ENCODE results near the gene SLC39A13.
A peak's percentile ranks its signal among the peaks of the same experiment; 100 is the strongest.

Gene SLC39A13

DNA sequence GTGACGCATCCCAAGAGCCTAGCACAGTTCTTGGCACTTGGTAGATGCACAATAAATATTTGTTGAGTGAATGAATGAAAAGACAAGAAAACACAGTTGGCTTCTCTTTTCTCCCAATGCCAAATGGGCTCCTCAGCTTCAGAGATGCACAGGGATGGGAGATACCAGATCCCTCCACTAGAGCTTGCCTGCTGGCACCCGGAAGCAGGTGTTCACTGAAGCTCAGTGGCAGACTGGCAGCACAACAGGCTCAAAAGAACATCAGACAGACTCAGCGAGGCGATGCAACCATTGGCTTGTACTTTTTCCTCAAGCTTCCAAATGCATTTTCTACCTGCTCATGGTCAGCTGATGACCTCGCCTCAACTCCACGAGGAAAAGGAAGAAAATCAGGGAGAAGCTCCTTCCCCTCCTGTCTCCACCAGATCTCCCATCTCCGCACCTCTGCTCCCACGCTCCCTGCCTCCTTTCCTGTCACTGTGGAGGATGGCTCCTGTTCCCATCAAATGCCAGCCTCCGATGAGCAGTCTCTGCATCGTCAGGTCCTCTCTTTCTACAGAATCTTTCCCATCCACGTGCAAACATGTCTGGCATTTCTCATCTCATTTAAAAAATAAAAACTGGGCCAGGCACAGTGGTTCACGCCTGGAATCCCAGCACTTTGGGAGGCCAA, 34.8 kb downstream of the SLC39A13 start:
- no peak overlapping the region for H3K9ac ChIP-seq (ENCODE audit: low read depth, low read length)
- no peak overlapping the region for H3K4me3 ChIP-seq (ENCODE audit: low read depth in 1 of 2, low read length in 2 of 2)
- peak; percentile 35 for DNase-seq
- H4K20me1 ChIP-seq (ENCODE audit: insufficient read depth, low read length) = no peaks in the 10 kb centered on the region
- TF ChIP-seq EZH2 (IDR thresholded peaks at IDR 0.05; ENCODE audit: borderline replicate concordance, low read depth, low read length, severe bottlenecking) = no peak
- TF ChIP-seq, protein P1, sequence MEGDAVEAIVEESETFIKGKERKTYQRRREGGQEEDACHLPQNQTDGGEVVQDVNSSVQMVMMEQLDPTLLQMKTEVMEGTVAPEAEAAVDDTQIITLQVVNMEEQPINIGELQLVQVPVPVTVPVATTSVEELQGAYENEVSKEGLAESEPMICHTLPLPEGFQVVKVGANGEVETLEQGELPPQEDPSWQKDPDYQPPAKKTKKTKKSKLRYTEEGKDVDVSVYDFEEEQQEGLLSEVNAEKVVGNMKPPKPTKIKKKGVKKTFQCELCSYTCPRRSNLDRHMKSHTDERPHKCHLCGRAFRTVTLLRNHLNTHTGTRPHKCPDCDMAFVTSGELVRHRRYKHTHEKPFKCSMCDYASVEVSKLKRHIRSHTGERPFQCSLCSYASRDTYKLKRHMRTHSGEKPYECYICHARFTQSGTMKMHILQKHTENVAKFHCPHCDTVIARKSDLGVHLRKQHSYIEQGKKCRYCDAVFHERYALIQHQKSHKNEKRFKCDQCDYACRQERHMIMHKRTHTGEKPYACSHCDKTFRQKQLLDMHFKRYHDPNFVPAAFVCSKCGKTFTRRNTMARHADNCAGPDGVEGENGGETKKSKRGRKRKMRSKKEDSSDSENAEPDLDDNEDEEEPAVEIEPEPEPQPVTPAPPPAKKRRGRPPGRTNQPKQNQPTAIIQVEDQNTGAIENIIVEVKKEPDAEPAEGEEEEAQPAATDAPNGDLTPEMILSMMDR (IDR thresholded peaks at IDR 0.05; ENCODE audit: borderline replicate concordance, extremely low read depth, low read length, poor library complexity, severe bottlenecking) = peak; percentile 33
- no peak overlapping the region for H3K4me2 ChIP-seq (ENCODE audit: insufficient read depth, low read length)
- no peak overlapping the region for H3K27ac ChIP-seq (ENCODE audit: low read length)
- no peaks in the 10 kb centered on the region for H3K9me3 ChIP-seq (ENCODE audit: insufficient read depth, low read length, severe bottlenecking)
- H3K36me3 ChIP-seq (ENCODE audit: insufficient read depth, low read length) = no peaks in the 10 kb centered on the region
- no peaks in the 10 kb centered on the region for H3K4me1 ChIP-seq (ENCODE audit: insufficient read depth, low read length)
- H2AFZ ChIP-seq (ENCODE audit: low read depth, low read length) = 0 out of 2 replicates have a peak overlapping the region, but pooled peaks have one; percentile 13
- peak; percentile 80 for ATAC-seq (ENCODE audit: insufficient read depth, low read depth)
- H3K27me3 ChIP-seq (ENCODE audit: insufficient read depth, low read length, poor library complexity) = no peaks in the 10 kb centered on the region
- H3K79me2 ChIP-seq (ENCODE audit: insufficient read depth, low read length) = no peaks in the 10 kb centered on the region

DNA sequence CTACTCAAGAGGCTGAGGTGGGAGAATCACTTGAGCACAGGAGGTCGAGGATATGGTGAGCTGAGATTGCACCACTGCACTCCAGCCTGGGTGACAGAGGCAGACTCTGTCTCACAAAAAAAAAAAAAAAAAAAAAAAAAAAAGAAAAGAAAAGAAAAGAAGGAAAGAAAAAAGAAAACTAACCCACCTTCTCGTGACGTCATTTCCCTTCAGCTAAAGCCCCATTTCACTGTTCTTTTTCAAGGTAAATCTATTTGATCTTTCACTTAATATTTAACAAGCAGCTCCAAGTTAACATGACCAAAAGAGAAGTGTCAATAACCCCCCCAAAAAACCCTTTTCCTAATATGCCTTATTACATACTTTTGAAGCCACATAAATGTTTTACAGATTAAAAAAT, 35.4 kb downstream of the SLC39A13 start:
- DNase-seq = no peak

DNA sequence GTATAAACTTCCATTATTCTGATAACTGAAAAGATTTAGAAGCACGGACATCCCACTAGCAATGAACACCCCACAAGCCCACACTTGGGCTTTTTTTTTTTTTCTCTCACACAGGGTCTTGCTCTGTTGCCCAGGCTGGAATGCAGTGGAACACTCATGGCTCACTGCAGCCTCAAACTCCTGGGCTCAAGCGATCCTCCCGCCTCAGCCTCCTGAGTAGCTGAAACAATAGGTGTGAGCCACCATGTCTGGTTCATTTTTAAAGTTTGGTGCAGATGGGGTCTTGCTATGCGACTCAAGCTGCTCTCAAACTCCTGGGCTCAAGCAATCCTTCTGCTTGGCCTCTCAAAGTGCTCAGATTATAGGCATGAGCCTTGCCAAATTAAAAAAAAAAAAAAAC, 37.5 kb downstream of the SLC39A13 start:
- no peak overlapping the region for H3K4me3 ChIP-seq (ENCODE audit: low read depth in 1 of 2, low read length in 2 of 2)
- H2AFZ ChIP-seq (ENCODE audit: low read depth, low read length) = no peak overlapping the region
- H3K9ac ChIP-seq (ENCODE audit: low read depth, low read length) = no peak overlapping the region
- H3K4me2 ChIP-seq (ENCODE audit: insufficient read depth, low read length) = no peak overlapping the region
- TF ChIP-seq EZH2 (IDR thresholded peaks at IDR 0.05; ENCODE audit: borderline replicate concordance, low read depth, low read length, severe bottlenecking) = no peak
- TF ChIP-seq, protein P1 (IDR thresholded peaks at IDR 0.05; ENCODE audit: borderline replicate concordance, extremely low read depth, low read length, poor library complexity, severe bottlenecking) = no peak
- no peak overlapping the region for H3K27ac ChIP-seq (ENCODE audit: low read length)
- H3K36me3 ChIP-seq (ENCODE audit: insufficient read depth, low read length) = no peaks in the 10 kb centered on the region
- no peaks in the 10 kb centered on the region for H3K9me3 ChIP-seq (ENCODE audit: insufficient read depth, low read length, severe bottlenecking)
- no peak for DNase-seq
- H3K79me2 ChIP-seq (ENCODE audit: insufficient read depth, low read length) = no peaks in the 10 kb centered on the region
- H4K20me1 ChIP-seq (ENCODE audit: insufficient read depth, low read length) = no peaks in the 10 kb centered on the region
- no peaks in the 10 kb centered on the region for H3K4me1 ChIP-seq (ENCODE audit: insufficient read depth, low read length)
- no peaks in the 10 kb centered on the region for H3K27me3 ChIP-seq (ENCODE audit: insufficient read depth, low read length, poor library complexity)
- ATAC-seq (ENCODE audit: insufficient read depth, low read depth) = no peak

More for the DNA sequence above, 35.4 kb downstream of the SLC39A13 start:
- no peak for TF ChIP-seq EZH2 (IDR thresholded peaks at IDR 0.05; ENCODE audit: borderline replicate concordance, low read depth, low read length, severe bottlenecking)
- TF ChIP-seq, protein P1 (IDR thresholded peaks at IDR 0.05; ENCODE audit: borderline replicate concordance, extremely low read depth, low read length, poor library complexity, severe bottlenecking) = no peak
- Histone ChIP-seq H2AFZ (ENCODE audit: low read depth, low read length) (no peak overlapping the region), H3K27me3 (ENCODE audit: insufficient read depth, low read length, poor library complexity) (no peaks in the 10 kb centered on the region), H4K20me1 (ENCODE audit: insufficient read depth, low read length) (no peaks in the 10 kb centered on the region), H3K9me3 (ENCODE audit: insufficient read depth, low read length, severe bottlenecking) (no peaks in the 10 kb centered on the region), H3K79me2 (ENCODE audit: insufficient read depth, low read length) (no peaks in the 10 kb centered on the region), H3K4me2 (ENCODE audit: insufficient read depth, low read length) (no peak overlapping the region), H3K4me3 (ENCODE audit: low read depth in 1 of 2, low read length in 2 of 2) (no peak overlapping the region), H3K36me3 (ENCODE audit: insufficient read depth, low read length) (no peaks in the 10 kb centered on the region), H3K27ac (ENCODE audit: low read length) (no peak overlapping the region), H3K9ac (ENCODE audit: low read depth, low read length) (no peak overlapping the region), H3K4me1 (ENCODE audit: insufficient read depth, low read length) (no peaks in the 10 kb centered on the region)
- ATAC-seq (ENCODE audit: insufficient read depth, low read depth) = no peak
